GM12878 (cell line): ENCODE data around the gene NEK11. TPM values are rescaled to one million over a fixed set of nuclear protein-coding genes. Genes with fewer than 3 reads are reported as not detected.

Source experiments
- ATAC-seq: fragments of 200-7000 bp; cut with Tn5 transposase; 3 replicates; pipeline ENCODE4 v1.9.1; 2020; ENCODE audit warnings: mild to moderate bottlenecking, moderate library complexity
- BruUV-seq: library from RNA; stranded (reverse); fragments of 400-500 nt; replicated peaks from 2 replicates; lab custom pipeline; 2021; lab: Mats Ljungman, UMichigan
- CTCF ChIA-PET: fragments of 300-600 bp; sonication (Branson Sonifier 250); formaldehyde crosslinking; extraction: SDS; loops from one replicate; lab custom pipeline; 2021; ENCODE audit warnings: inconsistent platforms; lab: Yijun Ruan, JAX
- POLR2A ChIA-PET: fragments of 350-600 bp; formaldehyde crosslinking; extraction: SDS; loops from one replicate; lab custom pipeline; 2021; ENCODE audit warnings: inconsistent platforms; lab: Charles Lee
- RAD21 ChIA-PET: fragments of 300-600 bp; sonication (Branson Sonifier 250); formaldehyde crosslinking; loops from one replicate; lab custom pipeline; 2023; ENCODE audit warnings: antibody characterized with exemption; ENCODE audit not compliant: unreplicated experiment; lab: Charles Lee
- SMC1A ChIA-PET: fragments of 300-600 bp; sonication (Branson Sonifier 250); formaldehyde crosslinking; loops from one replicate; lab custom pipeline; 2023; ENCODE audit not compliant: unreplicated experiment, uncharacterized antibody; lab: Charles Lee
- DNase-seq: peaks from one replicate; pipeline ENCODE4 v3.0.0-alpha.2; 2011; ENCODE audit warnings: low read depth, low spot score
- FAIRE-seq: peaks from 3 replicates; lab custom pipeline; 2011; peaks lifted over from hg19 to GRCh38; lab: Jason Lieb, UNC
- H2AFZ ChIP-seq: 2 replicates; pipeline ENCODE4 v1.6.0; 2011; ENCODE audit warnings: low read depth, low read length, control low read depth; ENCODE audit not compliant: control insufficient read depth
- H3K27ac ChIP-seq: 2 replicates; pipeline ENCODE4 v1.5.1; 2011; ENCODE audit warnings: control low read depth; ENCODE audit not compliant: control insufficient read depth, insufficient read depth
- H3K27me3 ChIP-seq, 2 experiments: replicated peaks in 1 of 2; 2 replicates each; pipeline versions ENCODE4 v1.6.0 to v1.6.1; 2011; ENCODE audit warnings: low read length in 1 of 2; ENCODE audit not compliant: control insufficient read depth in 2 of 2, insufficient read depth in 2 of 2
- H3K36me3 ChIP-seq, 2 experiments: 2 replicates each; pipeline ENCODE4 v1.5.1; 2011; ENCODE audit warnings: low read length in 1 of 2; ENCODE audit not compliant: control insufficient read depth in 2 of 2, insufficient read depth in 2 of 2
- H3K4me1 ChIP-seq: 2 replicates; pipeline ENCODE4 v1.6.1; 2011; ENCODE audit warnings: mild to moderate bottlenecking, low read length, moderate library complexity, mixed read lengths; ENCODE audit not compliant: control insufficient read depth, insufficient read depth
- H3K4me2 ChIP-seq: 2 replicates; pipeline ENCODE4 v1.6.0; 2011; ENCODE audit warnings: control low read depth; ENCODE audit not compliant: control insufficient read depth, insufficient read depth
- H3K4me3 ChIP-seq: fragments of 200-600 bp; sonication (generic); 2 replicates; pipeline ENCODE4 v1.5.1; 2016
- H3K79me2 ChIP-seq: 2 replicates; pipeline ENCODE4 v1.6.0; 2011; ENCODE audit warnings: low read length; ENCODE audit not compliant: control insufficient read depth, insufficient read depth
- H3K9ac ChIP-seq: 2 replicates; pipeline ENCODE4 v1.8.0; 2011; ENCODE audit warnings: low read length, control low read depth, mixed read lengths; ENCODE audit not compliant: control insufficient read depth, insufficient read depth
- H3K9me3 ChIP-seq: replicated peaks from 3 replicates; pipeline ENCODE4 v1.5.1; 2011; ENCODE audit warnings: mild to moderate bottlenecking, low read length; ENCODE audit not compliant: control insufficient read depth, insufficient read depth
- H4K20me1 ChIP-seq: 2 replicates; pipeline ENCODE4 v1.6.0; 2011; ENCODE audit not compliant: control insufficient read depth, insufficient read depth
- ATF3 ChIP-seq: IDR thresholded peaks from 2 replicates; pipeline ENCODE4 v1.6.1; 2011; ENCODE audit warnings: low read depth, mild to moderate bottlenecking, low read length, moderate library complexity, borderline replicate concordance; ENCODE audit errors: extremely low read depth
- BMI1 ChIP-seq: fragments of 450-650 bp; IDR thresholded peaks from 2 replicates; pipeline ENCODE4 v1.6.1; 2016; ENCODE audit warnings: mild to moderate bottlenecking, moderate library complexity, borderline replicate concordance
- CBX5 ChIP-seq: sonication (generic); IDR thresholded peaks from 2 replicates; pipeline ENCODE4 v1.6.1; 2016; ENCODE audit warnings: low read depth, moderate library complexity, mild to moderate bottlenecking, inconsistent platforms
- CHD2 ChIP-seq: IDR thresholded peaks from 2 replicates; pipeline ENCODE4 v1.6.1; 2011; ENCODE audit warnings: low read depth, low read length, improper control_type of control experiment, borderline replicate concordance
- CREM ChIP-seq: IDR thresholded peaks from 2 replicates; pipeline ENCODE4 v1.6.1; 2014; ENCODE audit warnings: antibody characterized with exemption, low read depth
- FOXK2 ChIP-seq: fragments of 450-650 bp; IDR thresholded peaks from 2 replicates; pipeline ENCODE4 v1.6.1; 2017; ENCODE audit warnings: mild to moderate bottlenecking, moderate library complexity
- KDM1A ChIP-seq: fragments of 200-600 bp; sonication (generic); IDR thresholded peaks from 2 replicates; pipeline ENCODE4 v1.6.1; 2016; ENCODE audit warnings: borderline replicate concordance
- LARP7 ChIP-seq: fragments of 450-650 bp; IDR thresholded peaks from 2 replicates; pipeline ENCODE4 v1.6.1; 2017; ENCODE audit warnings: mild to moderate bottlenecking
- MEF2A ChIP-seq: IDR thresholded peaks from 2 replicates; pipeline ENCODE4 v1.6.1; 2011; ENCODE audit warnings: low read depth, mild to moderate bottlenecking, low read length, moderate library complexity; ENCODE audit not compliant: insufficient read depth
- MTA2 ChIP-seq: fragments of 450-650 bp; IDR thresholded peaks from 2 replicates; pipeline ENCODE4 v1.6.1; 2016; ENCODE audit warnings: low read depth, mild to moderate bottlenecking, moderate library complexity
- NR2C2 ChIP-seq: IDR thresholded peaks from 2 replicates; pipeline ENCODE4 v1.6.1; 2011; ENCODE audit warnings: borderline replicate concordance, low read depth; ENCODE audit not compliant: control insufficient read depth, insufficient read length
- POLR2AphosphoS5 ChIP-seq: IDR thresholded peaks from 2 replicates; pipeline ENCODE4 v1.6.1; 2011; ENCODE audit warnings: mild to moderate bottlenecking, low read length, inconsistent platforms
- SRF ChIP-seq, 2 experiments: IDR thresholded peaks; 2 replicates each; pipeline ENCODE4 v1.6.1; 2011; ENCODE audit warnings: low read depth in 2 of 2, low read length in 2 of 2, mild to moderate bottlenecking in 1 of 2, moderate library complexity in 1 of 2
- ZNF217 ChIP-seq: fragments of 450-650 bp; IDR thresholded peaks from 2 replicates; pipeline ENCODE4 v1.6.1; 2017; ENCODE audit warnings: antibody characterized with exemption, mild to moderate bottlenecking
- in situ Hi-C: fragments of 300-500 bp; cut with MboI; formaldehyde crosslinking; loops from 9 replicates; pipeline ENCODE4 v1.14.3; 2018; ENCODE audit warnings: mixed read lengths
- intact Hi-C: fragments of 100-400 bp; cut with micrococcal nuclease; formaldehyde crosslinking; loops from one replicate; pipeline ENCODE4 v1.14.2; 2022; ENCODE audit not compliant: unreplicated experiment
- polyA plus RNA-seq, 11 experiments: library from polyadenylated mRNA; depleted of rRNA in 4 of 11; unstranded in 6 of 11; stranded (reverse) in 5 of 11; fragments of >200 nt; fragmentation: Nextera tagmentation in 4 of 11; fragmentation: Illumina TruSeq in 1 of 11; extraction: Ambion mirVana in 4 of 11; extraction: Trizol in 1 of 11; gene quantifications; 1 replicate in 1 of 11; 2 replicates in 10 of 11; pipeline versions ENCODE4 v1.2.1 to v1.2.3, GENCODE V29; 2011 to 2016; ENCODE audit warnings: inconsistent platforms in 2 of 11, missing spikeins in 2 of 11, low read depth in 1 of 11
- total RNA-seq, 4 experiments: library from RNA; depleted of rRNA in 3 of 4; stranded (reverse); fragments of >200 nt in 3 of 4; fragmentation: Illumina TruSeq in 1 of 4; extraction: Trizol in 1 of 4; gene quantifications; 2 replicates each; pipeline versions ENCODE4 v1.2.1 to v1.2.3, GENCODE V29; 2013 to 2021
- TF ChIP-seq, protein P1 (sequence below): fragments of 450-650 bp; formaldehyde crosslinking; IDR thresholded peaks from 2 replicates; pipeline ENCODE4 v1.4.0; 2022; ENCODE audit warnings: mild to moderate bottlenecking, moderate library complexity
- TF ChIP-seq, protein P2 (sequence below), 3 experiments: IDR thresholded peaks in 2 of 3; conservative IDR thresholded peaks in 1 of 3; 2 replicates each; pipeline ENCODE4 v1.5.1; 2011; ENCODE audit warnings: low read depth in 3 of 3, low read length in 3 of 3, mild to moderate bottlenecking in 3 of 3, control low read depth in 2 of 3, moderate library complexity in 2 of 3, inconsistent platforms in 1 of 3, mixed read lengths in 1 of 3; ENCODE audit not compliant: control insufficient read depth in 2 of 3, insufficient read depth in 1 of 3; ENCODE audit errors: extremely low read depth in 1 of 3
- TF ChIP-seq, protein P3 (sequence below): fragments of 450-650 bp; IDR thresholded peaks from 2 replicates; pipeline ENCODE4 v1.6.1; 2016; ENCODE audit warnings: mild to moderate bottlenecking

NEK11 gene
- total and polyA plus RNA-seq, 10 of the 15 experiments (the other 5 are each of a cell fraction or from before 2014, with no cell fraction given): 0.05 to 0.94 (median 0.36) TPM; not detected in 1

DNA sequence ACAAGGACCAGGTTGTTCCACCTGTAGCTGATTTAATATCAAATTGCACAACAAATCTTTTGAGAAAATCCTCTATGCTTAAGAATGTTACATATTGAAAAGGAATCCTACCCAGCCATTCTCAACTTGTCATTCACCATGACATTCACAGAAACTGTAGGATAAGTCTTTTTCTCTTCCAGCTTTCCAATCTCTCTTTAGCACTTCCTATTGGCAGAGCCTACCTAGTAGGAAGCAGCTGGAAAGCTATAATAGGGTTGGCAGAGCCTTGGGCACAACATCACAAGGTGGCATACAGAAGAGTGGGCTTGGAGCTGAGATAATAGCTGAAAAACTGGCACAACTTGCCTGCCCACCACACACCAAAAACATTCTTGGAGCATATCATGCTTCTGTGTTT, 287.6 kb downstream of the NEK11 start:
- Histone ChIP-seq H3K9ac (no peak overlapping the region), H3K4me3 (no peak overlapping the region), H3K36me3 (no peaks in the 10 kb centered on the region), H4K20me1 (no peaks in the 10 kb centered on the region), H3K4me2 (no peak overlapping the region), H2AFZ (no peak overlapping the region), H3K27ac (no peak overlapping the region), H3K27me3 (no peaks in the 10 kb centered on the region; a peak in 1 of 4 replicates), H3K4me1 (no peaks in the 10 kb centered on the region), H3K79me2 (no peaks in the 10 kb centered on the region), H3K9me3 (no peaks in the 10 kb centered on the region)
- ATAC-seq (no peak), DNase-seq (no peak), FAIRE-seq (no peak)
- CTCF ChIA-PET: interaction anchor here (0.9 to 1.0 kb wide), 2 partner anchors 10 to 11 kb away, joined by 3 read pairs; no protein-coding TSS in a partner anchor
- intact Hi-C loops: no loop called here
- no TSS peak for BruUV-seq
- SMC1A ChIA-PET: no interaction called here
- TF ChIP-seq CREM (no peak), BMI1 (no peak), ZNF217 (no peak), POLR2AphosphoS5 (no peak), CBX5 (no peak), SRF (IDR thresholded peaks at IDR 0.05; ENCODE audit: low read depth in 2 of 2, low read length in 2 of 2) (no peak), KDM1A (no peak), ATF3 (no peak), LARP7 (no peak), MEF2A (no peak), FOXK2 (no peak), MTA2 (no peak), NR2C2 (no peak), CHD2 (no peak)
- TF ChIP-seq, protein P1, sequence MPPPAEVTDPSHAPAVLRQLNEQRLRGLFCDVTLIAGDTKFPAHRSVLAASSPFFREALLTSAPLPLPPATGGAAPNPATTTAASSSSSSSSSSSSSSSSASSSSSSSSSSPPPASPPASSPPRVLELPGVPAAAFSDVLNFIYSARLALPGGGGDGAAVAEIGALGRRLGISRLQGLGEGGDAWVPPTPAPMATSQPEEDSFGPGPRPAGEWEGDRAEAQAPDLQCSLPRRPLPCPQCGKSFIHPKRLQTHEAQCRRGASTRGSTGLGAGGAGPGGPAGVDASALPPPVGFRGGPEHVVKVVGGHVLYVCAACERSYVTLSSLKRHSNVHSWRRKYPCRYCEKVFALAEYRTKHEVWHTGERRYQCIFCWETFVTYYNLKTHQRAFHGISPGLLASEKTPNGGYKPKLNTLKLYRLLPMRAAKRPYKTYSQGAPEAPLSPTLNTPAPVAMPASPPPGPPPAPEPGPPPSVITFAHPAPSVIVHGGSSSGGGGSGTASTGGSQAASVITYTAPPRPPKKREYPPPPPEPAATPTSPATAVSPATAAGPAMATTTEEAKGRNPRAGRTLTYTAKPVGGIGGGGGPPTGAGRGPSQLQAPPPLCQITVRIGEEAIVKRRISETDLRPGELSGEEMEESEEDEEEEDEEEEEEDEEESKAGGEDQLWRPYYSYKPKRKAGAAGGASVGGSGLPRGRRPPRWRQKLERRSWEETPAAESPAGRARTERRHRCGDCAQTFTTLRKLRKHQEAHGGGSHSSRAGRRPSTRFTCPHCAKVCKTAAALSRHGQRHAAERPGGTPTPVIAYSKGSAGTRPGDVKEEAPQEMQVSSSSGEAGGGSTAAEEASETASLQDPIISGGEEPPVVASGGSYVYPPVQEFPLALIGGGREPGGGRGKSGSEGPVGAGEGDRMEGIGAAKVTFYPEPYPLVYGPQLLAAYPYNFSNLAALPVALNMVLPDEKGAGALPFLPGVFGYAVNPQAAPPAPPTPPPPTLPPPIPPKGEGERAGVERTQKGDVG: no peak
- TF ChIP-seq, protein P2, sequence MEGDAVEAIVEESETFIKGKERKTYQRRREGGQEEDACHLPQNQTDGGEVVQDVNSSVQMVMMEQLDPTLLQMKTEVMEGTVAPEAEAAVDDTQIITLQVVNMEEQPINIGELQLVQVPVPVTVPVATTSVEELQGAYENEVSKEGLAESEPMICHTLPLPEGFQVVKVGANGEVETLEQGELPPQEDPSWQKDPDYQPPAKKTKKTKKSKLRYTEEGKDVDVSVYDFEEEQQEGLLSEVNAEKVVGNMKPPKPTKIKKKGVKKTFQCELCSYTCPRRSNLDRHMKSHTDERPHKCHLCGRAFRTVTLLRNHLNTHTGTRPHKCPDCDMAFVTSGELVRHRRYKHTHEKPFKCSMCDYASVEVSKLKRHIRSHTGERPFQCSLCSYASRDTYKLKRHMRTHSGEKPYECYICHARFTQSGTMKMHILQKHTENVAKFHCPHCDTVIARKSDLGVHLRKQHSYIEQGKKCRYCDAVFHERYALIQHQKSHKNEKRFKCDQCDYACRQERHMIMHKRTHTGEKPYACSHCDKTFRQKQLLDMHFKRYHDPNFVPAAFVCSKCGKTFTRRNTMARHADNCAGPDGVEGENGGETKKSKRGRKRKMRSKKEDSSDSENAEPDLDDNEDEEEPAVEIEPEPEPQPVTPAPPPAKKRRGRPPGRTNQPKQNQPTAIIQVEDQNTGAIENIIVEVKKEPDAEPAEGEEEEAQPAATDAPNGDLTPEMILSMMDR (IDR thresholded peaks at IDR 0.05 in 2 of 3, conservative IDR thresholded peaks at IDR 0.05 in 1 of 3; ENCODE audit: control insufficient read depth in 2 of 3, extremely low read depth in 1 of 3, insufficient read depth in 1 of 3, low read depth in 3 of 3, low read length in 3 of 3): no peak
- TF ChIP-seq, protein P3, sequence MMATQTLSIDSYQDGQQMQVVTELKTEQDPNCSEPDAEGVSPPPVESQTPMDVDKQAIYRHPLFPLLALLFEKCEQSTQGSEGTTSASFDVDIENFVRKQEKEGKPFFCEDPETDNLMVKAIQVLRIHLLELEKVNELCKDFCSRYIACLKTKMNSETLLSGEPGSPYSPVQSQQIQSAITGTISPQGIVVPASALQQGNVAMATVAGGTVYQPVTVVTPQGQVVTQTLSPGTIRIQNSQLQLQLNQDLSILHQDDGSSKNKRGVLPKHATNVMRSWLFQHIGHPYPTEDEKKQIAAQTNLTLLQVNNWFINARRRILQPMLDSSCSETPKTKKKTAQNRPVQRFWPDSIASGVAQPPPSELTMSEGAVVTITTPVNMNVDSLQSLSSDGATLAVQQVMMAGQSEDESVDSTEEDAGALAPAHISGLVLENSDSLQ: no peak
- in situ Hi-C loops: no loop called here
- POLR2A ChIA-PET: no interaction called here
- RAD21 ChIA-PET: no interaction called here
